Tibial nerve (tissue), 4 donors: Measurements from ENCODE around the gene NFATC1. TPM values are rescaled to one million over a fixed set of nuclear protein-coding genes. Genes with fewer than 3 reads are reported as not detected.

ENCODE experiments used
- DNase-seq, 2 donors: peaks; one replicate each; pipeline ENCODE4 v3.0.0-alpha.2; 2019; ENCODE audit warnings: low spot score in 2 of 2
- H3K27ac ChIP-seq, 4 donors: fragments of 200-600 bp; sonication (generic) in 3 of 4; one replicate each; pipeline ENCODE4 v1.5.1; 2017 to 2019; ENCODE audit warnings: mild to moderate bottlenecking in 1 of 4
- H3K27me3 ChIP-seq, 2 donors: fragments of 200-600 bp; sonication (generic) in 1 of 2; one replicate each; pipeline versions ENCODE4 v1.5.1 to v1.6.0; 2017 to 2019
- H3K36me3 ChIP-seq, 3 donors: fragments of 200-600 bp; sonication (generic); one replicate each; pipeline ENCODE4 v1.5.1; 2018 to 2019
- H3K4me1 ChIP-seq, 4 donors: fragments of 200-600 bp; sonication (generic) in 3 of 4; one replicate each; pipeline ENCODE4 v1.5.1; 2017 to 2019
- H3K4me3 ChIP-seq, 4 donors: fragments of 200-600 bp; sonication (generic) in 3 of 4; one replicate each; pipeline ENCODE4 v1.5.1; 2017 to 2019; ENCODE audit warnings: mild to moderate bottlenecking in 1 of 4, moderate library complexity in 1 of 4
- H3K9me3 ChIP-seq, 4 donors: fragments of 200-600 bp; sonication (generic) in 3 of 4; one replicate each; pipeline ENCODE4 v1.5.1; 2017 to 2019
- EP300 ChIP-seq, 2 donors: sonication (generic); formaldehyde crosslinking; IDR thresholded peaks; one replicate each; pipeline ENCODE4 v1.6.1; 2017; ENCODE audit warnings: antibody characterized with exemption in 2 of 2, mild to moderate bottlenecking in 1 of 2
- POLR2A ChIP-seq, 2 donors: fragments of 450-650 bp; IDR thresholded peaks; one replicate each; pipeline ENCODE4 v1.6.1; 2017; ENCODE audit warnings: antibody characterized with exemption in 2 of 2, mild to moderate bottlenecking in 2 of 2, moderate library complexity in 2 of 2
- WGBS, 2 donors: methylation state at CpG; one replicate each; pipeline ENCODE4 v1.1.5; 2018; 5-methylcytosine and 5-hydroxymethylcytosine counted together
- total RNA-seq, 4 donors: library from RNA; depleted of rRNA; stranded (reverse); fragments of >200 nt; gene quantifications; one replicate each; pipeline ENCODE4 v1.1.0, GENCODE V29; 2016
- TF ChIP-seq, protein P1 (sequence below), 5 experiments: fragments of 200-600 bp in 3 of 5; fragments of 450-650 bp in 2 of 5; sonication (generic) in 3 of 5; IDR thresholded peaks; one replicate each; pipeline ENCODE4 v1.5.1; 2016 to 2019; ENCODE audit warnings: antibody characterized with exemption in 5 of 5, mild to moderate bottlenecking in 3 of 5, moderate library complexity in 2 of 5

The NFATC1 gene
- total RNA-seq, 4 donors from 2014 or later = 33.7 to 48.6 (median 37.8) TPM

DNA sequence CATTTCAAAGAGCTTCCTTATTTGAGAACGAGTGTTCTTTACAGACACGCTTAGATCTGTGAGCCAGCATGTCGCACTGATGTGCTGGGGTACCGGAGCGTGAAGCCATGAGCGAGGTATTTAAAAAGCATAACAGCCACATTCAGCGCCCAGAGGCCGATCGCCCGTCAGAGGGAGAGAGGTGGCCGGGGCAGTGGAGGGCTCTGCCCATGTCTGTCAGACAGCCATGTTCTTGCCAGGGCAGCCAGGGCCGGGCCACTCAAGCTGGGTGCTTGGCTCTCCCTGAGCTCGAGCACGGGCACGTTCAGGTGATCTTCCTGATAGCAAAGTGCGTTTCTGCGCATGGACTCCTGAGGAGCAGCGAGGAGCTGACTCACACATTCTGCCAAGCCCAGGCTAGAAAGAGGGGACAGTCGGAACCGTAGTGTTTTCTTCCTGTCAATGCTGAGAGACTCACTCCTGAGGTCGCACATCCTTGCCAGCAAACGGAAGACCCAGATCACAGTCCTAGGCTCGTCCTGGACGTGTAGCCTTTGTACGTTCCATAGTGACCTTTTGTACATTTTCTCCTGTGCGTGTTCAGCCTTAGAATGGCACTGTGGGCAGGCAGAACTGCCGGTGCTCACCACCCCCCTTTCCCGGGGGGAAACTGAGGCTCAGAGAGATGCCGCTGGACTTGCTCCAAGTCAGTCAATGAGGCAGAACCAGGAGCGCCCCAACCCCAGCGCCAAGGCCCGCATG lies 100.7 kb downstream of the NFATC1 start:
- Histone ChIP-seq H3K9me3 (peaks cover 0 to 25% (median 7%) of the 10 kb centered on the region in 4 donors), H3K4me1 (peaks cover 0 to 14% (median 6%) of the 10 kb centered on the region in 4 donors), H3K36me3 (peaks cover 0 to 45% (median 0%) of the 10 kb centered on the region in 3 donors), H3K4me3 (no peak overlapping the region), H3K27me3 (no peaks in the 10 kb centered on the region), H3K27ac (peak overlapping the region in 1 of 4 donors; percentile 3)
- WGBS, 2 donors = 89 to 94% methylated on average over 31 to 32 of the region's 32 CpGs
- TF ChIP-seq, protein P1, sequence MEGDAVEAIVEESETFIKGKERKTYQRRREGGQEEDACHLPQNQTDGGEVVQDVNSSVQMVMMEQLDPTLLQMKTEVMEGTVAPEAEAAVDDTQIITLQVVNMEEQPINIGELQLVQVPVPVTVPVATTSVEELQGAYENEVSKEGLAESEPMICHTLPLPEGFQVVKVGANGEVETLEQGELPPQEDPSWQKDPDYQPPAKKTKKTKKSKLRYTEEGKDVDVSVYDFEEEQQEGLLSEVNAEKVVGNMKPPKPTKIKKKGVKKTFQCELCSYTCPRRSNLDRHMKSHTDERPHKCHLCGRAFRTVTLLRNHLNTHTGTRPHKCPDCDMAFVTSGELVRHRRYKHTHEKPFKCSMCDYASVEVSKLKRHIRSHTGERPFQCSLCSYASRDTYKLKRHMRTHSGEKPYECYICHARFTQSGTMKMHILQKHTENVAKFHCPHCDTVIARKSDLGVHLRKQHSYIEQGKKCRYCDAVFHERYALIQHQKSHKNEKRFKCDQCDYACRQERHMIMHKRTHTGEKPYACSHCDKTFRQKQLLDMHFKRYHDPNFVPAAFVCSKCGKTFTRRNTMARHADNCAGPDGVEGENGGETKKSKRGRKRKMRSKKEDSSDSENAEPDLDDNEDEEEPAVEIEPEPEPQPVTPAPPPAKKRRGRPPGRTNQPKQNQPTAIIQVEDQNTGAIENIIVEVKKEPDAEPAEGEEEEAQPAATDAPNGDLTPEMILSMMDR (IDR thresholded peaks at IDR 0.05) = no peak
- no peak for TF ChIP-seq POLR2A (IDR thresholded peaks at IDR 0.05)
- no peak for TF ChIP-seq EP300 (IDR thresholded peaks at IDR 0.05)
- no peak for DNase-seq

DNA sequence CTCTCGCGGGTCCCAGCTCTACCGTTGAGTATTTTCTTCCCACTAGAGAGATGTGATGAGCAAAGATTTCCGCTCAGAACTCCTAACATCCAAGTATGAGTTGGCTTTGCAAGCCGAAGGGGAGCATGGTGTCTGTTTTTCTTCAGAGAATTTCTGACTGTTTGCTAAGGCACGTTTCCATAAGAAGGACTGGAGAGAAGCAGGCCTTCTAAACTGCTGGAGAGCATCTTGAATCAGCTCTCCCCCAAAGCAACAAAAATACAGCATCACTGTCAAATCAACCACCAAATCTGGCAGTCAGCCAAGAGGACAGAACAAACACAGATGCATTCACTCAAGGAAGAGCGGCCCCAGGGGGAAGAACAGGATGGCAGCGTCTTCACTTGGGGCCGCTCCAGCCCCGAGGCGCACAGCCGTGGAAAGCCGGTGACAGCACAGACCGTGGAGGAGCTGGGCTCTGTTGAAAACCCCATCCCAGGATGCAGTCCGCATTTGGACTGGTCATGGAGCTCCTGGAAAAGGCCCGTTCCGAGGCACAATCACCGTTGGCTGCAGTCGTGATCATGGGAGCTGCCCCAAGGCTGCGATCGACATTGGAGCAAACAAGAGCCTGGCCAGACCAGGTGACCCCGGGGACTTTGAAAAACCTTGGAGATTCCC lies 101.4 kb downstream of the NFATC1 start:
- H3K9me3 ChIP-seq = peaks cover 0 to 25% (median 7%) of the 10 kb centered on the region in 4 donors
- peaks cover 0 to 14% (median 6%) of the 10 kb centered on the region in 4 donors for H3K4me1 ChIP-seq
- no peak overlapping the region for H3K4me3 ChIP-seq
- DNase-seq = peak; percentile 29 to 65
- H3K27ac ChIP-seq = peak overlapping the region in 1 of 4 donors; percentile 42
- no peak for TF ChIP-seq EP300 (IDR thresholded peaks at IDR 0.05)
- TF ChIP-seq, protein P1 (IDR thresholded peaks at IDR 0.05) = no peak
- WGBS, 2 donors = 61 to 65% methylated on average over 22 of the region's 22 CpGs
- peaks cover 0 to 38% (median 0%) of the 10 kb centered on the region in 3 donors for H3K36me3 ChIP-seq
- no peaks in the 10 kb centered on the region for H3K27me3 ChIP-seq

DNA sequence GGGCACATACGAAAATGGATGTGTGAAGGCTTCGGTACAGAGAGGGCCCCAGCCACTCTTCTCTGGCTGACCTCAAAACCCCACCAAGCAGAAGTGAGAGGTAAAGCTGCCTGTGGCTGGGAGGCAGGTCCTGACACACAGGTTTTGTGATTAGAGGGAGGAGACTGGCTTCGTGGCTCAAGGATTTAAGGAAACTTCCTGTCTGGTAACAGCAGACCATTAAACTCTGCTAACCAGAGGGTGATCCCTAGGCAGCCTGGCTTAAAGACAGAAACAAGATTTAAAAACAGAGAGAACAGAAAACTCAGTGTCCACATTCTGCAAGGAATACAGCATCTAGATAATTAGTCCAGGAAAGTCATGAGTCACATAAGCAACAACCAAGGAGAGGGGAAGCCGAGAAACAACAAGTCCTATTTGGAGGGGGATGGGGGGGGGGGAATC lies 101.9 kb downstream of the NFATC1 start:
- no peak for DNase-seq
- H3K4me1 ChIP-seq = peaks cover 0 to 14% (median 6%) of the 10 kb centered on the region in 4 donors
- TF ChIP-seq EP300 (IDR thresholded peaks at IDR 0.05) (no peak), POLR2A (IDR thresholded peaks at IDR 0.05) (no peak)
- TF ChIP-seq, protein P1 (IDR thresholded peaks at IDR 0.05) = no peak
- no peaks in the 10 kb centered on the region for H3K27me3 ChIP-seq
- 52 to 62% methylated on average over 4 of the region's 4 CpGs for WGBS, 2 donors
- H3K36me3 ChIP-seq = peaks cover 0 to 34% (median 0%) of the 10 kb centered on the region in 3 donors
- H3K9me3 ChIP-seq = peaks cover 0 to 25% (median 7%) of the 10 kb centered on the region in 4 donors
- H3K4me3 ChIP-seq = no peak overlapping the region
- peak overlapping the region in 1 of 4 donors; percentile 42 for H3K27ac ChIP-seq

DNA sequence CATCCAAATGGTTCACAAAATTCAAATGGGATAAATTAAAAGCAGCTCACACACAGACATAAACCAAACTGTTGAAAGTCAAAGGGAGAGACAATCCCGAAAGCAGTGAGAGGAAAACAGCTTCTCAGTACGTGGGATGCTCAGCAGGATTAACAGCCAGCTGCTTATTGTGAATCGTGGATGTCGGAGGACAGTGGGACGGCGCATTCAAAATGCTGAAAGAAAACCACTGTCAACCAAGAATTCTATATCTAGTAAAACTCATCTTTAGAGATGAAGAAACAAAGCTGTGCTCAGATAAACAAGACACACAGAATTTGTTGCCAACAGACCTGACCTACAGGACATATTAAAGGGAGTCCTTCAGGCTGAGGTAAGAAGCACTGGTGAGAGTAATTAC lies 102.9 kb downstream of the NFATC1 start:
- Histone ChIP-seq H3K9me3 (peaks cover 0 to 25% (median 7%) of the 10 kb centered on the region in 4 donors), H3K36me3 (peaks cover 0 to 26% (median 0%) of the 10 kb centered on the region in 3 donors), H3K4me1 (peaks cover 0 to 14% (median 6%) of the 10 kb centered on the region in 4 donors), H3K4me3 (no peak overlapping the region), H3K27me3 (no peaks in the 10 kb centered on the region), H3K27ac (no peak overlapping the region)
- TF ChIP-seq EP300 (IDR thresholded peaks at IDR 0.05) (no peak), POLR2A (IDR thresholded peaks at IDR 0.05) (no peak)
- TF ChIP-seq, protein P1 (IDR thresholded peaks at IDR 0.05) = no peak
- DNase-seq = no peak
- whole genome bisulfite sequencing, 2 donors = 95 to 98% methylated on average over 6 of the region's 6 CpGs

DNA sequence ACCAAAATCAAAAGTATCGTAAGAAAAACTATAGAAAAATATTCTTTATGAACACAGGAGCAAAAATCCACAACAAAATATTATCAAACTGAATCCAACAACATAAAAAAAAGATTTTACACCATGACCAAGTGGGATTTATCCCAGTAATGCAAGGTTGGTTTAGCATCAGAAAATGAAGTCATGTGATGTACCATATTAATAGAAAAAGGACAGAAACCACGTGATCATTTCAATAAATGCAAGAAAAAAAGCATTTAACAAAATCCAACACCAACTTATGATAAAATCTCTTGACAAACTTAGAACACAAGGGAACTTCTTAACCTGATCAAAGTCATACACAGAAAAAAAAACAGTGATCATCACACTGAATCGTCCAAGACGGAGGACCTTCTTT lies 105.3 kb downstream of the NFATC1 start:
- no peak for DNase-seq
- H3K27ac ChIP-seq = no peak overlapping the region
- no peak overlapping the region for H3K4me3 ChIP-seq
- TF ChIP-seq EP300 (IDR thresholded peaks at IDR 0.05) (no peak), POLR2A (IDR thresholded peaks at IDR 0.05) (no peak)
- TF ChIP-seq, protein P1 (IDR thresholded peaks at IDR 0.05) = no peak
- WGBS, 2 donors = 91 to 92% methylated on average over 4 of the region's 4 CpGs
- peaks cover 0 to 25% (median 7%) of the 10 kb centered on the region in 4 donors for H3K9me3 ChIP-seq
- peaks cover 0 to 22% (median 11%) of the 10 kb centered on the region in 4 donors for H3K4me1 ChIP-seq
- H3K36me3 ChIP-seq = peaks cover 0 to 10% (median 0%) of the 10 kb centered on the region in 3 donors
- H3K27me3 ChIP-seq = no peaks in the 10 kb centered on the region
